VCaP (cell line): Measurements from ENCODE around the gene NFAM1.

ENCODE experiments used
- H3K27ac ChIP-seq: fragments of 450-650 bp; 2 replicates; pipeline ENCODE4 v1.5.1; 2017
- CTCF ChIP-seq: fragments of 450-650 bp; conservative IDR thresholded peaks from 2 replicates; pipeline ENCODE4 v1.5.1; 2017; ENCODE audit warnings: mild to moderate bottlenecking, moderate library complexity

NFAM1 gene

GRCh38 chr22:42341779-42342178, 90.4 kb downstream of the NFAM1 start:
- no peak for TF ChIP-seq CTCF
- no peak overlapping the region for H3K27ac ChIP-seq

DNA sequence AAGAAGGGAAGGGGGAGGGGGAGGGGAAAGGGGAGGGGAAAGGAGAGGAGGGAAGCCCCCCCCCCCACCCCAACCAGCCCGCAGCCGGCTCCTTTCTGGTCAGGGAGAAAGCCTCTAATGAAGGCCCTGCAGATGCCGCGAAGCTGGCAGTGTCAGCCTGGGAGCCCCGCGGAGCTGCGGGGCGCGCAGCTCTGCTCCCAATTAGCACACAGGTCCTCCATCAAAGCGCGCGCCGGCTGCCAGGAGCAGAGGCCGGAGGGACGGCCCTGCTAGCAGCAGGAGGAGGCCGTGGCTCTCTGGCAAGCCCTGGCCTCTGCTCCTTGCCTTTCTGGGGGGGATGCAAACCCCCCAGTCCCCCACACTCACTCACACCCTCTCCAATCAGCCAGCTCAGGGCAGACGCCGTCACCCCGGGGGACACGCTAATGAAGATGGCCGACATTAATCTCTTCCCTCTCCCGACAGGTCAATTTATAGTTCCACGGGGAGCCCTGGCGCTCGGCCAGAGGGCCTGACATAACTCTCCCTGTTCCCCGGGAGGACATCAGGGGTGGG, 91.3 kb downstream of the NFAM1 start:
- TF ChIP-seq CTCF, result no peak
- no peak overlapping the region for H3K27ac ChIP-seq

DNA sequence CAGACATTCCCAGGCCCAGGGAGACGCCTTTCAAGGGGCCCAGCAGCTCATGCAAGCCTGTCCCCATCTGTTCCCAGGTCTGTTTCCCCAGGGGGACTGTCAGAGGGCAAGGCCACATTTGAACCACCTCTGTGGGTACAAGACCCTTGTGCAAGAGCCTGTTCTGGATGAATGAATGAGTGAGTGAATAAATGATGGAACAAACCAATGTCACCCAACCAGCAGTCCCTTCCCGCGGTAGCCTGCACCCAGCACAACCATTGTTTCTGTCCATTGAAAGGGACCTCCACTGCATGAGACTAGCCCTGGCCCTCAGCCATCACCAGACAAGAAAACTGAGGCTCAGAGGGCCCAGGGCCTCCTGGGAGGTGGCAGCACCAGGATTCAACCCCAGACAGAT, 92.1 kb downstream of the NFAM1 start:
- TF ChIP-seq CTCF, result no peak
- H3K27ac ChIP-seq, result no peak overlapping the region

DNA sequence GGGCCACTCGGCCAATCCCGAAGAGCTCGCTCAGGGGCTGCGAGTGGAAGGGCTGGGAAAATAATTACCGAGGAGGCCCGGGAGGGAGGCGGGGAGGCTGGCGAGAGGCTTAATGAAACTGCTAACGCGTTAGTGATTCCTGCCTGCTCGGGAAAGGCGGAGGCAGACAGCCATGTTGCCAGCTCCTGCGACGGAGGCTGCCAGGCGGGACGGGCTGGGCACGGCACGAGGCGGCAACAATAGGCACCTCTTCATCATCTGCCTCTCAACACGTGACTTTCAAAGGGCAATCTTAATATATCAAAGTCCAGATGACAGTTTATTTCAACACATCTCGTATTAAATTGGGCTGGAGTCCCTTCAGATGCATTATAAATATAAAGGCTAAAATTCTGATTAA, 93.7 kb downstream of the NFAM1 start:
- H3K27ac ChIP-seq, result no peak overlapping the region
- no peak for TF ChIP-seq CTCF

GRCh38 chr22:42337356-42337755, 94.8 kb downstream of the NFAM1 start:
- TF ChIP-seq CTCF, result no peak
- H3K27ac ChIP-seq, result no peak overlapping the region

GRCh38 chr22:42336527-42337227, 95.5 kb downstream of the NFAM1 start:
- no peak overlapping the region for H3K27ac ChIP-seq

GRCh38 chr22:42335839-42336378, 96.3 kb downstream of the NFAM1 start:
- no peak overlapping the region for H3K27ac ChIP-seq
- no peak for TF ChIP-seq CTCF

More at GRCh38 chr22:42336527-42337227, 95.5 kb downstream of the NFAM1 start:
- TF ChIP-seq CTCF, result no peak
